H7 (cell line): ENCODE data around the gene BSN. TPM values are rescaled to one million over a fixed set of nuclear protein-coding genes. Genes with fewer than 3 reads are reported as not detected.
A peak's percentile ranks its signal among the peaks of the same experiment; 100 is the strongest.

Experiments
- DNase-seq: peaks from one replicate; pipeline ENCODE4 v3.0.0; 2012
- H3K27me3 ChIP-seq: 2 replicates; pipeline ENCODE4 v1.6.0; 2011; ENCODE audit warnings: mild to moderate bottlenecking, low read length; ENCODE audit not compliant: control insufficient read depth, insufficient read depth
- H3K36me3 ChIP-seq: replicated peaks from 2 replicates; pipeline ENCODE4 v1.5.1; 2011; ENCODE audit warnings: low read length; ENCODE audit not compliant: control insufficient read depth, insufficient read depth
- H3K4me3 ChIP-seq: 2 replicates; pipeline ENCODE4 v1.5.1; 2011; ENCODE audit warnings: low read depth, mild to moderate bottlenecking, control low read depth, low read length, moderate library complexity; ENCODE audit not compliant: insufficient read depth
- total RNA-seq: library from RNA; depleted of rRNA; stranded (reverse); fragments of >200 nt; shearing (Covaris generic); gene quantifications from 2 replicates; pipeline ENCODE4 v1.2.3, GENCODE V29; 2014

Gene BSN
- total RNA-seq, 1 experiment from 2014 or later: 1.1 TPM

DNA sequence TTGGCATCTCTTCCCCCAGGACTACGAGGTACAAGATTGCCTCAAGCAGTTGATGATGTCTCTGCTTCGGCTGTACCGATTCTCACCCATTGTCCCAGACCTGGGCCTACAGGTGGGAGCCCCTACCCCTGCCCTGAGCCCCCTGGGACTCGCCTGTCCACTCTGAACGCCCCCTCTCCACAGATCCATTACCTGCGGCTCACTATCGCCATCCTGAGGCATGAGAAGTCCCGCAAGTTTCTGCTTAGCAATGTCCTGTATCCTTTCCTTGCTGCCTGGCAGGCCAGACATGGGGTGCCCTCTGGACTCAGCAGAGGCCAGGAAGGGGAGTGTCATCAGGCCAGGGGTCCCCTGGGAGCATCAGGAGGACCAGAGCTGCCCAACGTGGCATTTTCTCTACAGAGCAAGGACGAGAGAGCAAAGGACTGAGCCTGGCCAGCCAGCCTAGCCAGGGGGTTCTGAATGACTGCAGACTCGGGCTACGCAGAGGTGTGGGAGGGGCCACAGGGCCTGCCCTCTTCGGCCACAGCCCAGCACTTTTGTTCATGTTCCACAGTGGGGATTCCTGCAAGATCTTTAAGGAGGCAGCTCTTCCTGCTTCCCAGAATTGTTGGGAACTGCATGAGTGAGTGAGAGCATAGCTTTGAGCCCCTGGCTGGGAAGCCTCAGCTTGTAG, 146.3 kb downstream of the BSN start:
- Histone ChIP-seq H3K4me3 (no peak overlapping the region), H3K27me3 (no peaks in the 10 kb centered on the region), H3K36me3 (peaks cover 10% of the 10 kb centered on the region)
- DNase-seq: peak; percentile 83

DNA sequence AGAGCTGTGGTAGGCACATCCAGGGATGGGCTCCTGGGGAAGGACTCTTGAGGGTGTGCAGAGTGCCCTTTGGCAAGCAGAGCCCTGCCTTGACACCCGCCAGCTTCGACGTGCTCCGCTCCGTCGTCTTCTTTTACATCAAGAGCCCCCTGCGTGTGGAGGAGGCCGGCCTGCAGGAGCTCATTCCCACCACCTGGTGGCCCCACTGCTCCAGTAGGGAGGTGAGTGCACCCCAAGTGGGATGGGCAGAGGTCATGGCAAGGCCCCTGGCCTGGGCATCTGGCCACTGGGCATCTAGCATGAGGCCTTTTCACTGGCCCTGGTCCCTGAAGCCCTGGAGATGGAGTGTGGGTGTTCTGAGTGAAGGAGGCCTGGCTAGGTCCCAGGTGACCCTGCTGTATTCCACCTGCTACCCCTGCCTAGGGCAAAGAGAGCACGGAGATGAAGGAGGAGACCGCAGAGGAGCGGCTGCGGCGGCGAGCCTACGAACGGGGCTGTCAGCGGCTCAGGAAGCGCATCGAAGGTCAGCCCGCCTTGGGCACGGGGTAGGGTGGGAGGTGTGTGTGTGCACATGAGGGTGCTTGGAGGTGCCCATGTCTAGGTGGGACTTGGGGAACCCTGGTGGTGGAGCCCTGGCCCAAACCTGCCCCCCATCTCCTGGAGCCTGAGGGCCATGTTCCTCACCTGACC, 147.3 kb downstream of the BSN start:
- Histone ChIP-seq H3K27me3 (no peaks in the 10 kb centered on the region), H3K36me3 (peaks cover 13% of the 10 kb centered on the region), H3K4me3 (no peak overlapping the region)
- peak; percentile 93 for DNase-seq

GRCh38 chr3:49702672-49703071, 148.4 kb downstream of the BSN start:
- H3K27me3 ChIP-seq: no peaks in the 10 kb centered on the region
- DNase-seq: no peak
- H3K36me3 ChIP-seq: peaks cover 13% of the 10 kb centered on the region
- H3K4me3 ChIP-seq: no peak overlapping the region

DNA sequence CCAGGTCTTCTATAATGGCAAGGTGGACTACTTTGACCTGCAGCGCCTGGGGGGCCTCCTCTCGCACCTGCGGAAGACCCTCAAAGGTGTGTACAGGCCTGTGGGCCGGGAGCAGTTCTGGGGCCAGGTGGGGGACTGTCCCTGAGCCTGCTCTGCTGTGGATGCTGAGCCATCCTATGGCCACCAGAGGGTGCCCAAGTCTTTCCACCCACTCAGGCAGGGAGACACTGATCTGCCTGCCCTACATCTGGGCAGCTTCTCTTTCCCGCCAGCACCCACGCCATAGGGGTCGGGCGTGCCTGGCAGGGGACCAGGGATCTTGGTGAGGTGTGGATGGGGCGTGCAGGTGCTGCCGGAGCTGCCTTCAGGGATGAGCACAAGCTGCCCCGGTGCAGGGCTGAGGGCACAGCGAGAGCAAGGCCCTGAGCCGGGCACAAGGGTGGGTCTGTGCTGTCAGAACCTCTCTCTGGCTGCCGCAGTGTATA, 149.2 kb downstream of the BSN start:
- peaks cover 13% of the 10 kb centered on the region for H3K36me3 ChIP-seq
- DNase-seq: peak; percentile 97
- H3K4me3 ChIP-seq: no peak overlapping the region
- no peaks in the 10 kb centered on the region for H3K27me3 ChIP-seq

DNA sequence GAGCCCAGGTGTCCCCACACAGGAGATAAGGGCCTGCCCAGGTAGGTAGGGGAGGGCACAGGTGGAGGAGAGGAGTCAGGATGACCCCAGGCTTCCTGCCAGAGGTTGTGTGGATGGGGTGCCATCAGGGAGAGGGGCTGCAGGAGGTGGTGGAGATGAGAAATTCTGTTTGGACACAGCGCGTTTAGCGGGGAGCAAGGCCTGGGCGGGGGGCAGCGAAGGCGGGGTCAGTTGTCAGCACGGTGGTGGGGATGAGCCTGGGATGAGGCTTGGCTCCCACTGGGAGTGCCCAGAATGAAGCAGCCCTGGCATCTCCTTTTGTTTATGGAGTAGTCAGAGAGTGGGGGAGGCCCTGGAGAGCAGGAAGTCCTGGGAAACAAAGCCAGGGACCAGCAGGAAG, 149.7 kb downstream of the BSN start:
- no peaks in the 10 kb centered on the region for H3K27me3 ChIP-seq
- no peak overlapping the region for H3K4me3 ChIP-seq
- H3K36me3 ChIP-seq: peaks cover 13% of the 10 kb centered on the region
- no peak for DNase-seq

DNA sequence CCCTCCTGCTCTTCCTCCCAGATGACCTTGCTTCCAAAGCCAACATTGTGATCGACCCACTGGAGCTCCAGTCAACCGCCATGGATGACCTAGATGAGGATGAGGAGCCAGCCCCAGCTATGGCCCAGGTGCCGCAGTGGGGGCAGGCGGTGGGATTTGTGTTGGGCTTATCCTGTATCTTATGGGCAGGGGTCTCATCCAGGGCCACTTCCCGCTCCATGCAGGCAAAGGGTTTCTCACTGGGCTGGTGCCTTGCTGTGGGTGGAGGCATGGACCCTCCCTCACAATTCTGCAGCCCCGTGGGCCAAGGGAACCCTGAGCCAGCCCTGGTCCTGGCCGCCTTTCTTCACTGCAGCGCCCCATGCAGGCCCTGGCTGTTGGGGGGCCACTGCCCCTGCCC, 150.4 kb downstream of the BSN start:
- no peak for DNase-seq

DNA sequence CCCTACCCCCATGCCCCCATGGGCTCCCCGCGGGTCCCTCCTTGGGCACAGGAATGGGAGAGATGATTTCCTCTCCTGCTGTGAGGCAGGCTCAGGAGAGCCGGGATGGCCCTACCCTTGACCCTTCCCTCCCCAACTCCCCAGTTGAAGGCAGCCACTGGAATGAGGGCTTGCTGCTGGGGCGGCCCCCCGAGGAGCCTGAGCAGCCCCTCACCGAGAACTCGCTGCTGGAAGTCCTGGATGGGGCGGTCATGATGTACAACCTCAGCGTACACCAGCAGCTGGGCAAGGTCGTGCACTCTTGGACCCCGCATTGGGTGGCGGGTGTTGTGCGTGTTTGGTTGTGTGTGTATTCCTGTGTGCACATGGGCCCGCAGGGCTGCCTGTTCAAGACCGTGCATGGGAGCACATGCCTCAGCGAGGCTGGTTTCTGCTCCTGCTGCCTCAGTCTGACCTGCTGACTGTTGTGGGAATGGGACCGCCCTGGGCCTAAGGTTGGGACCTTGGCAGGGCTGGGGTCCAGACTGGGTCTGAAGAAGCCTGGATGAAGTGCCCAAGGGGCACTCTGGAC, 151.2 kb downstream of the BSN start:
- Histone ChIP-seq H3K4me3 (no peak overlapping the region), H3K27me3 (no peaks in the 10 kb centered on the region)
- no peak for DNase-seq

More for the DNA sequence above, 150.4 kb downstream of the BSN start:
- no peaks in the 10 kb centered on the region for H3K27me3 ChIP-seq
- peaks cover 13% of the 10 kb centered on the region for H3K36me3 ChIP-seq
- H3K4me3 ChIP-seq: no peak overlapping the region

GRCh38 chr3:49706456-49707112, 152.3 kb downstream of the BSN start:
- no peak overlapping the region for H3K4me3 ChIP-seq
- DNase-seq: no peak
- H3K27me3 ChIP-seq: no peaks in the 10 kb centered on the region
- peaks cover 11% of the 10 kb centered on the region for H3K36me3 ChIP-seq

More for the DNA sequence above, 151.2 kb downstream of the BSN start:
- peaks cover 11% of the 10 kb centered on the region for H3K36me3 ChIP-seq

DNA sequence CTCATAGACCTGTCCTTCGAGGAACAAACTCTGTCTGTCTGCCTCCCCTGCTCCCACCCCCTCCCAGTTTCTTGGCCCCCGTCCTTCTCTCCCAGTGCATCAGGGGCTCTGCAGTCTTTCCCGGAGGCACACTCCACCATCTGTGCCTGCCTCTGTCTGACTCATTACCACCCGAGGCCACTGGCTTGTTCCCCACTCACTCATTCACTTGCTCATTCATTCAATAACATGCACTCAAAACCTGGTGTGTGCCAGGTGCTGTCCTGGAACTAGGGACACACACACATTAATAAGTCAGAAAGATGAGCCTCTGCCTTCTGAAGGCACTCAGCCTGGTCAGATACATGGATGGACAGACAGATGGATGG, 152.8 kb downstream of the BSN start:
- DNase-seq: no peak
- peaks cover 7% of the 10 kb centered on the region for H3K36me3 ChIP-seq
- no peaks in the 10 kb centered on the region for H3K27me3 ChIP-seq
- H3K4me3 ChIP-seq: no peak overlapping the region

DNA sequence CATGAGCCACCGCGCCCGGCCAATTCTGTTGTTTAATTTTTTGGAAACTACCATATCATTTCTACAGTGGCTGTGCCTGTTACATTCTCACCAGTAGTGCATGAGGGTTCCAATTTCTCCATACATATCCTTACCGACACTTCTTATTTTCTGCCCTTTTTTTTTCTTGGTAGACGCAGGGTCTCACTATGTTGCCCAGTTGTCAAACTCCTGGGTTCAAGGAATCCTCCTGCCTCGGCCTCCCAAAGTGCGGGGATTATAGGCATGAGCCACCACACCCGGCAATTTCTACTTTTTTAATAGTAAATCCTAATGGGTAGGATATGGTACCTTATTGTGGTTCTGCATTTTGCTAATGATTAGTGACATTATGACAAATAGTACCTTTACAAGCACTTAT, 155.6 kb downstream of the BSN start:
- no peaks in the 10 kb centered on the region for H3K27me3 ChIP-seq
- H3K36me3 ChIP-seq: peaks cover 6% of the 10 kb centered on the region
- DNase-seq: no peak
- H3K4me3 ChIP-seq: no peak overlapping the region

- H3K36me3 ChIP-seq: no peaks in the 10 kb centered on the region; the same call in 1 of the 2 replicates
- no peak for DNase-seq
- H3K4me3 ChIP-seq: no peak overlapping the region
- H3K27me3 ChIP-seq: no peaks in the 10 kb centered on the region
Observed at GRCh38 chr3:49711489-49711888, 157.2 kb downstream of the BSN start.

- DNase-seq: no peak
- Histone ChIP-seq H3K4me3 (no peak overlapping the region), H3K27me3 (no peaks in the 10 kb centered on the region), H3K36me3 (no peaks in the 10 kb centered on the region; the same call in 1 of the 2 replicates)
Observed at GRCh38 chr3:49712166-49712565, 157.9 kb downstream of the BSN start.

- no peaks in the 10 kb centered on the region for H3K27me3 ChIP-seq
- DNase-seq: peak; percentile 60
- no peak overlapping the region for H3K4me3 ChIP-seq
- H3K36me3 ChIP-seq: no peaks in the 10 kb centered on the region; the same call in 1 of the 2 replicates
Observed at GRCh38 chr3:49712631-49713317, 158.5 kb downstream of the BSN start.
